ENCODE measurements around the gene DDX43.
A peak's percentile ranks its signal among the peaks of the same experiment; 100 is the strongest.
"Not testable (repeated sequence)": the region's sequence is repeated elsewhere in the genome, so short reads cannot be mapped to it uniquely, and the experiment has no call there.

DDX43 gene

DNA sequence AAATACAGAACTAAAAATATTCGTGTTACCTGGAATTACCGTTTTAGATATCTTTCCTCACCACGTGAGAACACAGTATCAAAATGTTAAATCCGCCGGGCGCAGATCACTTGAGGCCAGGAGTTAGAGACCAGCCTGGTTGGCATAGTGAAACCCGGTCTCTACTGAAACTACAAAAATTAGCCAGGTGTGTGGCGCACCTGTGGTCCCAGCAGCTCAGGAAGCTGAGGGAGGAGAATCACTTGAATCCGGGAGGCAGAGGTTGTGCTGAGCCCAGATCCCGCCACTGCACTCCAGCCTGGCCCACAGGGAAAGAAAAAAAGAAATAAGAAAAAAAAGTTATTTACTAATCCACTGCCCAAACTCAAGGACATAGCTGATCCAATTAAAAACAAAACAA, 4.8 kb upstream of the DDX43 start:
- DNase-seq = no peak

DNA sequence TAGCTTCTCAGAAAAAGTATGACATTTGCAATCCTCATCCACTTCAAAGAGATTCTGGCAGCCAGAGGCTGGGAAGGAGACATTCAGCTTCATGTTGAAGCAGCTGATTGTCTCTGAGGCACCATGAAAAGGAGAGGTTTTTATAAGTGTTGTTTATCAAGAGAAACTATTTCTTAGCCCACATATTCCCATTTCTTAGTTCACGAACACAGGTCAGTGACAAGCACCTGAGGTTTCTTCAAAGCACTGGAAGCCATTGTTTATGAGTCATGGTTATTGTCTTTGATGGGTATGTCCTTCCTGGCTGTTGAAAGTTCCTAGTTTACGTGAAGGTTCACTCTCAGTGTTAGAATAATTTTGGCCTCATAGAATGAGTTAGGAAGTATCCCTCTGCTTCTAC, 3.0 kb upstream of the DDX43 start:
- DNase-seq = no peak

DNA sequence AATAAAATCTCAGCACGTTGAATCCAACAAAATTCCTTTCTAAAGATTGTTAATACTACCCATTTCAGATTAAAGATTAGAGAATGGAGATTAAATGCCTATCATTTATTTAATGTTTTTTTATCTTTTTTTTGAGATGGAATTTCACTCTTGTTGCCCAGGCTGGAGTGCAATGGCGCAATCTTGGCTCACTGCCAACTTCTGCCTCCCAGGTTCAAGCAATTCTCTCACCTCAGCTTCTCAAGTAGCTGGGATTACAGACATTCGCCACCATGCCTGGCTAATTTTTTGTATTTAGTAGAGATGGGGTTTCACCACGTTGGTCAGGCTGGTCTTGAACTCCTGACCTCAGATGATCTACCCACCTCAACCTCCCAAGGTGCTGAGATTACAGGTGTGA, 2.4 kb upstream of the DDX43 start:
- DNase-seq = not testable (repeated sequence)

DNA sequence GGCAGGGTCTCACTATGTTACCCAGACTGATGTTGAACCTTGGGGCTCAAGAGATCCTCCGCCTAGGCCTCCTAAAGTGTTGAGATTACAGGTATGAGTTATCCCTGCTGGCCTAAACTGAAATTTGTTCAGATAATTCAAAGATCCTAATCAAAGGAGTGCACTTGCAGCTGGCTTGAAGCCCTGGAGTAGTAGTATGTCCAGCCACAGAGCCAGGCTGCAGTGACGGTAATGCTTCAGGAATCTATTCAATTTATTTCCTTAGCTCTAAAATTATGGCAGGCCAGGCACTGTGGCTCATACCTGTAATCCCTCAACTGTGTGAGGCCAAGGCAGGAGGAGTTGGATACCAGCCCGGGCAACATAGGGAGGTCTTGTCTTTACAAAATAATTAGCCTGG, 1.4 kb upstream of the DDX43 start:
- no peak for DNase-seq

DNA sequence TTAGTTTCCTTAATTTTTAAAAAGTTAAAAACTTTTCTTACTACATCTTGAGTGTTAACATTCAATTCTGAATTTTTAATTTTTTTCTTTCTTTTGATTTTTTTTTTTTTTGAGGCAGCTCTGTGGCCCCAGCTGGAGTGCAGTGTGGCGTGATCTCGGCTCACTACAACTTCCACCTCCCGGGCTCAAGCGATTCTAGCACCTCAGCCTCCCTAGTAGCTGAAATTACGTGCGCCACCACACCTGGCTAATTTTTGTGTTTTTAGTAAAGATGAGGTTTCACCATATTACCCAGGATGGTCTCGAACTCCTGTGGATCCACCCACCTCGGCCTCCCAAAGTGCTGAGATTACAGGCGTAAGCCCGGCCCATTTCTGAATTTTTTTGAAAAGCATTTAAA, 1.2 kb downstream of the DDX43 start:
- DNase-seq = no peak

DNA sequence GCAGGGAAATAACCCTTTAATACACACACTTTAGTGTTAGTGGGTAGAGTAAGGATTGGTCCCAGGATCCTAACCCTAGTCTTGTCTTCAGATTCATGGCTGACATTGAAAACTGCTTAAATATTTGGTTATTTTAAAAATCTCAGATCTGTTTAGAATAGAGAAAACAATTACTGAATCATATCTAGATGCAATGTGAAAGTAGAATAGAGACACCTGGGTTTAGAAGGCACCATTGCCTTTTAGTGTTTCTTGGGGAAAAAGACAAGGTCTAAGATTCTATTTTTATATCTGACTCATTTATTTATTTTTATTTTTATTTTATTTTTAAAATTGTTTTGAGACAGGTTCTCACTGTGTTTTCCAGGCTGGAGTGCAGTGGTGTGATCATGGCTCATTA, 6.0 kb downstream of the DDX43 start:
- no peak for DNase-seq

DNA sequence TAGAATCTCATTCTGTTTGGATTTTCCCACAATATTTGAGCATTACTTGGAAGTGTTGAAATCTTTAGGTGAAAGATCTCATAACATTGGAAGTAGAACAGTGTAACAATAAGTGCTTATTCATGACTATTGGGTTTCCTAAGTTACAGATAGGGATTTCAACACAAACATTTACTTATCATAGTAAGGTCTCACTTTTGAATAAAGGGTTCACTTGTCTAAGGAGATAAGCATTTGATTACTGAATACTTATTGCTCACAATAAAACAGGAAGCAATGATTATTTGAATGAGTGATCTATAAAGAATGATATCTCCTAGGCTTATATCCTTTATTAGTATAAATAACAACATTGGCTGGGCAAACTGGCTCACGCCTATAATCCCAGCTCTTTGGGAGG, 14.8 kb downstream of the DDX43 start:
- DNase-seq = no peak

DNA sequence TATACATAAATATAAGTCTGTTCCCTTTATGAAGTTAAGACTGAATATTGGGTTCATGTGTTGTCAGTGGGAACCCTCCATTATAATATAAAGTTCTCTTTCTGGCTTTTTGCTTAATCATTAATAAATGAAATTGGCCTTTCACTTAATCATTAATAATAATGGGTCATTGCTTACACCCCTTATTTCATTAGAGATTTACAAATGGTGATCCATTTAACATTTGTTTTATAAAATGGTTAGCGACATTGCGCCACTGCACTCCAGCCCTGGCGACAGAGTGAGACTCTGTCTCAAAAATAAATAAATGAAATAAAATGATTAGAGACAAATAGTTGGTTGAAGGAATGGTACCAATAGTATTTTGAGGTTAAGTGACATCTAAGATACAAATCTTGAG, 18.5 kb downstream of the DDX43 start:
- DNase-seq = no peak

DNA sequence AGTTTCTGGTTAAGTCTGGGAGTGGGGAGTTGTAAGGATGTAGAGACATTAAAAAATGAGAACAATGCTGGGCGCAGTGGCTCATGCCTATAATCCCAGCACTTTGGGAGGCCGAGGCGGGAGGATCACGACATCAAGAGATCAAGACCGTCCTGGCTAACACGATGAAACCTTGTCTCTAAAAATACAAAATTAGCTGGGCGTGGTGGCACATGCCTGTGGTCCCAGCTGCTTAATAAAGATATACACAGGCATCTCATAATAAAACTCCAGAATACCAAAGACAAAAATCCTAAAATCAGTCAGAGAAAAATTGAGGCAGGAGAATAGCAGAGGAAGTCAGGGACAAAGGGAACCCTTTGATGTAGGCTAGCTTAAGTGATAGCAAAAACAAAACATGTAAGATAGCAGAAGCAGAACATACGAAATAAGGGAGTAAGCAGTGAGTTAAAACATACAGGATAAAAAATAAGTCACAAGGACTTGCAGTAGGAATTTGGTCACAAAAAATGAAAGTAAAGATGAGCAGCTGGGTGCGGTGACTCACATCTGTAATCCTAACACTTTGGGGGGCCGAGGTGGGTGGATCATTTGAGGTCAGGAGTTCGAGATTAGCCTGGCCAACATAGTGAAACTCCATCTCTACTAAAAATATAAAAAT, 23.6 kb downstream of the DDX43 start:
- no peak for DNase-seq

DNA sequence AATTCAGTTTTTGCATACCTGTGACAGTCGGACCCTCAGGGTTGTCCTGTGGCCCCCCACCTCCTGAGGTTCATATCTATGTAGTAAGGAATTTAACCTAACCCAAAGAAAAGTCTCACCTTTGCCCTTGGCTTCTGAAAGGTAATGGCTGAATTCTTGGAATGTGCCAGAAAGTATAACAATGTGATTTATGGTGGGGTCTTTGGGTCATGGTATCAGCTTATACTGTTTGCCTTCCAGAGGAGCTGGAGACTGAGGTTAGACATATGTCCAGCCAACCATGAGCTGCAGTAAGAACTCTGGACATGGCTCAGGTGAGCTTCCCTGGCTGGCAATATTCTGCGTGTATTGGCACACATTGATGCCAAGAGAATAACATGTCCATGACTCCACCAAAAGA, 26.9 kb downstream of the DDX43 start:
- DNase-seq = no peak

DNA sequence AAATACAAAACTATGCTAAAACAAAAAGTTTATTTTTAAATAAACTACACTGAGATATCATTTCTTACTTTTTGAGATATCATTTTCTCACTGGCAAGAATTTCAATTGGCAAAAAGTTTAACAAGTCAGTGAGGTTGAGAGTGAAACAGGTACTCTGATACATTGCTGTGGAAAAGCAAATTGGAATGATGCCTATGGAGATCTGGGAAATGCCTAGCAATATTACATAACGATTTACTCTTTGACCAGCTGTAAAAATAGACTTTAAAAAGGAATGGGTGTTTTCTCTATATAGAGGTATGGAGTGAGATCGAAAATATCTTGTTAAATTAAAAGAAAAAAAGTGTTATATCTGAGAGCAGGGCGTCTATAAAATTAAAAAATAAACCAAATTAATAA, 40.6 kb downstream of the DDX43 start:
- DNase-seq = no peak

DNA sequence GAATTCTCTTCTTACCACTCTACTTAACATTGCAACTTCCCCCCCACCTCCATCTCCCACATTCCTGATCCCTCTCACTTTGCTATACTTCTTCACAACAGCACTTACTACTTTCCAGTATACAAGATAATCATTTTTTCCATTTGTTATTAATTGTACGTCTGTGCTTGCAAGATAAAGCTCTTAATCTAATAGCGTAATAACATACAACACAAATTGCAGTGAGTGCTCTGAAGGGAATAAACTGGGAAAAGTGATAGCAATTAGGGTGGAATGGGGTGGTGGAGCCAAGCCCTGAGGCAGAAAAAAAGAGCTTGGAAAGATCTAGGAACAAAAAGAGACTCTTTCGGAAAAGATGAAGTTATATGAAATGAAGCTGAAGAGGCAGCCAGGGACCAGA, 48.9 kb downstream of the DDX43 start:
- DNase-seq = no peak

DNA sequence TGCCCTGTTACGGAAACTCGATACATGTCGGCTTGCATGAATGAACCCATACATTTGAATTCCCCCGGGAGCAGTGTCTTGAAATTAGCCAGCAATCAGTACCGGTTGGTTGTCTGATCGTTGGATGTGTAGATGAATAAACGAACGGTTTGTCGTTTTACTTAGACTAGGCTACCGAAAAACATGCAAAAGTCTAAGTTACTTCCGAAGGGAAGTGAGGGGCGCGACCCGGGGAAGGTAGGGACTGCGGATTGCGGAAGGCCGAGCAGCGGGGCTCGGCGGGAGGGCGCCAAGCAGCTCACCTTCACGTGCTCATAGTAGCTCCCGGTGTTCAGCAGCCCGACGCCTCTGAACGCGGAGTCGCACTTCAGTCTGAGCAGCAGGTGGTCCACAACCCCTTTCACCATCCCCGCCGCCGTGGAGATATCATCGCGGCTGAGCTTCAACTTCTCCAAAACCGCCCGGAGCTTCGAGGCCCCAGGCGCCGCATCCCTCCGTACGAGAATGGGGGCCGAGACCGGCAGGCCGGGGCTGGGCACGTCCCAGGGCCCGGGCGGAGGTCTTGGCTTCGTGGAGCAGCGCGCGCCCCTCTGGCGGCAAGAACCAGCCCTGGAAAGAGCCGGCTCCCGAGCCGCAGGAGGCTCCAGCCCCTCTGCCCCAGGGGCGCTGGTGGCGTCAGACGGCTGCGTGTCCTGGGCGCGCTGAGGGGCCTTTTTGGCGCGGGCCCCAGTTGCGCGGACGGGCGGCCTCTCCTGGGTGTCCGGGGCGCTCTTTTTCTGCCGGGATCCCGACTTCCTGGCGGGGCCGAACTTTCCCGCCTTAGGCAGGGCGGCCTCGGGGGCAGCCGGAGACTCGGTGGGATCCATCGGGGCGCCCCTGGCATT, 56.8 kb downstream of the DDX43 start:
- peak; percentile 64 for DNase-seq

DNA sequence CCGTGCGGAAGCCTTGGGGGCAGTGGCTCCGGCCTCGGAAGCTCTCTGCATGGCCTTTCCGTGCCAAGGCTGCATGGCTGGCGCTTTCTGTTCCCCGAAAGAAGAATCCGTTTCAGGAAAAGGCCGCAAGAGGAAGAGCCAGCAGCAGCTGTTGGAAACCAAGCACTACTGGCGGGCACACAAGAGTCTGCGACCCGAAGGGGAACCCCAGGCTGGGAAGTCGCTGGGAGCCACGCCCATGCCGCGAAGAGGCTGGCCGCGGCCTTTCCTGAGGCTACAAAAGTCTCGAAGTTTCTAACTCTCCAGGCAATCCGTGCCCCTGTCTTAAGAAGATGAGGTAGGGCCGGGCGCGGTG, 57.5 kb downstream of the DDX43 start, which contains the start of gene CGAS:
CGAS (minus strand) TSS at position 191 of the 355 bp plus-strand sequence; CDS start at position 75, 116 bp downstream.
- peak; percentile 86 for DNase-seq

DNA sequence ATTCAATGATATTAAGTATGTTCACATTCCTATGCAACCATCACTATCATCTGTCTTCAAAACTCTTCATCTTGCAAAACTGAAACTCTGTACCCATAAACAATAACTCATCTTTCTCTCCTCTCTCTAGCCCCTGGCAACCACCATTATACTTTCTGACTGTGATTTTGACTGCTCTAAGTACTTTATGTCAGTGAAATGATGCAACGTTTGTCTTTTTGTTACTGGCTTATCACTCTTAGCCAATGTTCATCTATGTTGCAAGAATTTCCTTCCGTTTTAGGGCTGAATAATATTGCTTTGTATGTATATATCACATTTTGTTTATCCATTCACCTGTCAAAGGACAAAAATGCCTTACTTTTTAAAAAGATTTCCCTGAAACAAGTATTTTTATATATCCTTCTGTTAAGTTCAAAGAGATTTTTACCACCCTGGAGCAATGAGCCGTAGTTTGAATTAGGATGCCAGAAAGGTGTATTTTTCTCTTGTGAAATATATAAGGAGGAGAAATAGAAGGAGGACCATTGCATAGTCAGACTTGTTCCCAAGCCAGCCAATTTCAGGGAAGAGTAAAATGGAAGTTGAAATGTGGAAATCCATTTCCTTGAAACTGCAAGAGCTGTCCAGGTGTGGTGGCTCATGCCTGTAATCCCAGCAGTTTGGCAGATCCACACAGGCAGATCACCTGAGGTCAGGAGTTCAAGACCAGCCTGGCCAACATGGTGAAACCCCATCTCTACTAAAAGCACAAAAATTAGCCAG, 61.4 kb downstream of the DDX43 start:
- DNase-seq = no peak

DNA sequence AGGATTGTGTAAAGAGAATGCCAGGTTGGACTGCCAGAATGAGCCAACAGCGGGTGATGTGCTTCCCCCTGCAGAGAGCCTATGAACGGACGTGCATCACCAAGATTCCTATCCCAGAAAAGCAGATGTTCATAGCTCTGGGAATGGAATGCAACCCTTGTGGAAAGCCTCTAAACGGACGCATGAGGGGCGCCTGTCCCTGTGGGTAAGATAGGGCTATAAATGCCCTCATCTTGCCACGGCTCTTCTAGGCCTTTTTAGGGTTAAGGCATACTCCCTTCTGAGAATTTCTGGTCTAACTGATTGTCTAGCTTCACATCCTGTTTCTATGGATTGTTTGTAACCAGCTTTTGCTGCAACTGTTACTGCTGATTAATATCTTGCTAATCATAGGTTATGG, 64.8 kb downstream of the DDX43 start:
- DNase-seq = not testable (repeated sequence)

DNA sequence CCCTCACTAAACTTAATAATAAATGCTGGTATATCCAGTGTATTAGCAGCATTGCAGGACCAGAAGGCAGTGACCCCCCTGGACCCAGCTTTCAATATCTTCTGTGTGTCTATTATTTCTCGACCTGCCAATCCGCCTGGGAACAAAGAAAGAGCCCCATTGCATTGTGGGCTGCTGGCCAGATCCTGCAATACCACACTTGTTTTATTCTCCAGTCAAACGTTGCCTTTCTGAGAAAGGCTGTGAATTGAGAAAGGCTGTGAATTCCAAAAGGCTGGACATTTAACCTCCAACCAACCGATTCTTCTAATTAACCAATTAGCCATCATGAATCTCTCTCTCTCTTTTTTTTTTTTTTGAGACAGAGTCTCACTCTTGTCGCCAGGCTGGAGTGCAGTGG, 65.4 kb downstream of the DDX43 start:
- no peak for DNase-seq

DNA sequence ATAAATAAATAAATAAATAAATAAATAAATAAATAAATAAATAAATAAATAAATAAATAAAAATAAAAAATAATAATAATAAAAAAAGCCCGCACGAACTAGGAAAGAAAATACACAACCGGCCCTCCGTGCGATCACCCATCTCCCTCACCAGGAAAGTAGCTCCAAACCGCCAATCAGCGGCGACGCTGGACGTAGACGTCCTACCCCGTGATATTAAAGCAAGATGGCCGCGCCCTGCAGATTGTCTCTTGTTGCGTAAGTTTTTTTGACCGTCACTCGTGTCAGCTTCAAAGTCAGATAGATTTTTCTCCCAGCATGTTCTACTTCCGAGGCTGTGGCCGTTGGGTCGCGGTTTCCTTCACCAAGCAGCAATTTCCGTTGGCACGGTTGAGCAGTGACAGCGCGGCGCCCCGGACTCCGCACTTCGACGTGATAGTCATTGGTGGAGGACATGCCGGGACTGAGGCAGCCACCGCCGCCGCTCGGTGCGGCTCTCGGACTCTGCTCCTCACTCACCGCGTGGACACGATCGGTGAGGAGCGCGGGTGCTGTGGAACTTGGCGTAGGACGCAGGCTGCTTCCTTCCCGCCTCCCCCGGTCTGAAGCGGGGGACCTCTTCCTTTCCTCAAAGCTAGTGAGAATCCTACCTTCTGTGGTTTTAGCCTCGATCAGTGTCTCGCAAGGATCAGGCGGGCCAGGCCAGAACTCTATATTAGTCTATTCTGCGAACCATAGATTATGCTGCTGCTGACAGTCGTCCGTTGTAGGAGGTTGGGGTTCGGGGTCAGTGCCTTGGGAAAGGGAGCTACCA, 67.1 kb downstream of the DDX43 start, which contains the start of gene MTO1:
MTO1 (plus strand) TSS at position 201 of the 814 bp plus-strand sequence; CDS start at position 319, 118 bp downstream.
- peak; percentile 88 for DNase-seq

Measured in left hindlimb (tissue), 1 donor.